SK-N-SH treated with all-trans-retinoic acid at 6 μM for 48 hours (cell line): ENCODE measurements around the gene HES4.
"Not testable (repeated sequence)": the region's sequence is repeated elsewhere in the genome, so short reads cannot be mapped to it uniquely, and the experiment has no call there.

ENCODE experiments used
- ATAC-seq: fragments of 200-7000 bp; cut with Tn5 transposase; 3 replicates; pipeline ENCODE4 v1.9.1; 2020; ENCODE audit warnings: mild to moderate bottlenecking, moderate library complexity
- ARNTL ChIP-seq: fragments of 450-650 bp; formaldehyde crosslinking; IDR thresholded peaks from 2 replicates; pipeline ENCODE4 v1.5.0; 2020; ENCODE audit warnings: low read depth, mild to moderate bottlenecking, moderate library complexity, borderline replicate concordance
- BACH2 ChIP-seq: fragments of 250-450 bp; sonication (Bioruptor Pico); IDR thresholded peaks from 2 replicates; pipeline ENCODE4 v1.9.0; 2021; ENCODE audit warnings: mild to moderate bottlenecking, borderline replicate concordance
- CSDC2 ChIP-seq: fragments of 250-450 bp; sonication (Bioruptor Pico); IDR thresholded peaks from 2 replicates; pipeline ENCODE4 v1.5.0; 2020; ENCODE audit warnings: mild to moderate bottlenecking, moderate library complexity
- ESRRG ChIP-seq: fragments of 250-450 bp; sonication (Bioruptor Pico); IDR thresholded peaks from 2 replicates; pipeline ENCODE4 v1.6.1; 2021; ENCODE audit warnings: mild to moderate bottlenecking
- GLIS3 ChIP-seq: fragments of 250-450 bp; sonication (Bioruptor Pico); IDR thresholded peaks from 2 replicates; pipeline ENCODE4 v1.5.0; 2020; ENCODE audit warnings: mild to moderate bottlenecking, moderate library complexity
- ISL1 ChIP-seq: fragments of 250-450 bp; sonication (Bioruptor Pico); IDR thresholded peaks from 2 replicates; pipeline ENCODE4 v2.1.2; 2022; ENCODE audit warnings: mild to moderate bottlenecking, moderate library complexity
- OSR1 ChIP-seq: fragments of 250-450 bp; sonication (Bioruptor Pico); IDR thresholded peaks from 2 replicates; pipeline ENCODE4 v1.8.0; 2022; ENCODE audit warnings: moderate library complexity, mild to moderate bottlenecking, inconsistent platforms
- PPARA ChIP-seq: fragments of 250-450 bp; sonication (Bioruptor Pico); IDR thresholded peaks from 2 replicates; pipeline ENCODE4 v1.5.0; 2020; ENCODE audit warnings: mild to moderate bottlenecking, borderline replicate concordance
- RARB ChIP-seq: fragments of 250-450 bp; sonication (Bioruptor Pico); IDR thresholded peaks from 2 replicates; pipeline ENCODE4 v1.8.0; 2021; ENCODE audit warnings: mild to moderate bottlenecking, moderate library complexity
- SNAI2 ChIP-seq: fragments of 250-450 bp; sonication (Bioruptor Pico); IDR thresholded peaks from 2 replicates; pipeline ENCODE4 v1.5.0; 2020; ENCODE audit warnings: mild to moderate bottlenecking, moderate library complexity
- TCF4 ChIP-seq: fragments of 250-450 bp; sonication (Bioruptor Pico); IDR thresholded peaks from 2 replicates; pipeline ENCODE4 v1.8.0; 2021; ENCODE audit warnings: mild to moderate bottlenecking, moderate library complexity, borderline replicate concordance
- TOX ChIP-seq: fragments of 250-450 bp; sonication (Bioruptor Pico); IDR thresholded peaks from 2 replicates; pipeline ENCODE4 v1.8.0; 2021; ENCODE audit warnings: mild to moderate bottlenecking, moderate library complexity, borderline replicate concordance
- ZC3H10 ChIP-seq: fragments of 250-450 bp; sonication (Bioruptor Pico); IDR thresholded peaks from 2 replicates; pipeline ENCODE4 v1.5.1; 2021; ENCODE audit warnings: mild to moderate bottlenecking, moderate library complexity
- ZFP3 ChIP-seq: fragments of 250-450 bp; sonication (Bioruptor Pico); IDR thresholded peaks from 2 replicates; pipeline ENCODE4 v1.5.0; 2020; ENCODE audit warnings: mild to moderate bottlenecking, moderate library complexity
- ZFP30 ChIP-seq: fragments of 450-650 bp; formaldehyde crosslinking; IDR thresholded peaks from 2 replicates; pipeline ENCODE4 v1.5.0; 2022; ENCODE audit warnings: mild to moderate bottlenecking, moderate library complexity
- ZNF565 ChIP-seq: fragments of 450-650 bp; formaldehyde crosslinking; conservative IDR thresholded peaks from 2 replicates; pipeline ENCODE4 v1.5.0; 2020; ENCODE audit warnings: low read depth, mild to moderate bottlenecking, moderate library complexity
- ZNF70 ChIP-seq: fragments of 450-650 bp; formaldehyde crosslinking; IDR thresholded peaks from 2 replicates; pipeline ENCODE4 v1.5.0; 2020; ENCODE audit warnings: mild to moderate bottlenecking, moderate library complexity
- TF ChIP-seq, protein P1 (sequence below): fragments of 250-450 bp; sonication (Bioruptor Pico); IDR thresholded peaks from 2 replicates; pipeline ENCODE4 v1.5.0; 2020; ENCODE audit warnings: mild to moderate bottlenecking, moderate library complexity
- TF ChIP-seq, protein P2 (sequence below): fragments of 250-450 bp; sonication (Bioruptor Pico); IDR thresholded peaks from 2 replicates; pipeline ENCODE4 v1.5.1; 2020; ENCODE audit warnings: low read depth, mild to moderate bottlenecking, moderate library complexity
- TF ChIP-seq, protein P3 (sequence below): fragments of 250-450 bp; sonication (Bioruptor Pico); IDR thresholded peaks from 2 replicates; pipeline ENCODE4 v1.5.1; 2021; ENCODE audit warnings: mild to moderate bottlenecking, moderate library complexity

HES4 gene

DNA sequence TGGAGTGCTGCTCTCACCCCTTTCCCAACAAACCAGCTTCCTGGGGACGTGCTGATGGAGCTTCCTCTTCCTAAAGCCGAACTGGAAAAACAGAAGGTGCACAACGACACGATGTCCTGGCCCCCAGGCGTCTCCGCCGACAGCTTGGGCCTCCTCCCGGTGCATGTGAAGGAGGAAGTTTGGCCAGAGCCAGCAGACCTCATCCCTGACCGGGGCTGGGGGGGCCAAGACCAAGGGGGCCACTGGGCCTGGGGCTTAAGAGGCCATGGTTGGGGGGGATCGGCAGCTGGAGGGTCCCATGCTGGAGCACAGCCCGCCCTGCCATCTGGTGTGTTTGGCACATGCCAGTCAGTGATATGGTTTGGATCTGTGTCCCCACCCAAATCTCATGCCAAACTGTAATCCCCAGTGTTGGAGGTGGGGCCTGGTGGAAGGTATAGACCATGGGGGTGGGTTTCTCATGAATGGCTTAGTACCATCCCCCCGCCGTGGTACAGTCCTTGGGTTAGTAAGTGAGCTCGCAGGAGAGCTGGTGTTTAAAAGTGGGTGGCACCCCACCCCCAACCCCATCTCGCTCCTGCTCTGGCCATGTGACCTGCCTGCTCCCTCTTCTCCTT is 6.4 kb downstream of the HES4 start:
- no peak for ATAC-seq
- no peak for TF ChIP-seq OSR1 (CRISPR knock-in tag)
- no peak for TF ChIP-seq ZNF565 (CRISPR knock-in tag)
- no peak for TF ChIP-seq ARNTL
- TF ChIP-seq ESRRG (CRISPR knock-in tag): no peak
- TF ChIP-seq, protein P1, sequence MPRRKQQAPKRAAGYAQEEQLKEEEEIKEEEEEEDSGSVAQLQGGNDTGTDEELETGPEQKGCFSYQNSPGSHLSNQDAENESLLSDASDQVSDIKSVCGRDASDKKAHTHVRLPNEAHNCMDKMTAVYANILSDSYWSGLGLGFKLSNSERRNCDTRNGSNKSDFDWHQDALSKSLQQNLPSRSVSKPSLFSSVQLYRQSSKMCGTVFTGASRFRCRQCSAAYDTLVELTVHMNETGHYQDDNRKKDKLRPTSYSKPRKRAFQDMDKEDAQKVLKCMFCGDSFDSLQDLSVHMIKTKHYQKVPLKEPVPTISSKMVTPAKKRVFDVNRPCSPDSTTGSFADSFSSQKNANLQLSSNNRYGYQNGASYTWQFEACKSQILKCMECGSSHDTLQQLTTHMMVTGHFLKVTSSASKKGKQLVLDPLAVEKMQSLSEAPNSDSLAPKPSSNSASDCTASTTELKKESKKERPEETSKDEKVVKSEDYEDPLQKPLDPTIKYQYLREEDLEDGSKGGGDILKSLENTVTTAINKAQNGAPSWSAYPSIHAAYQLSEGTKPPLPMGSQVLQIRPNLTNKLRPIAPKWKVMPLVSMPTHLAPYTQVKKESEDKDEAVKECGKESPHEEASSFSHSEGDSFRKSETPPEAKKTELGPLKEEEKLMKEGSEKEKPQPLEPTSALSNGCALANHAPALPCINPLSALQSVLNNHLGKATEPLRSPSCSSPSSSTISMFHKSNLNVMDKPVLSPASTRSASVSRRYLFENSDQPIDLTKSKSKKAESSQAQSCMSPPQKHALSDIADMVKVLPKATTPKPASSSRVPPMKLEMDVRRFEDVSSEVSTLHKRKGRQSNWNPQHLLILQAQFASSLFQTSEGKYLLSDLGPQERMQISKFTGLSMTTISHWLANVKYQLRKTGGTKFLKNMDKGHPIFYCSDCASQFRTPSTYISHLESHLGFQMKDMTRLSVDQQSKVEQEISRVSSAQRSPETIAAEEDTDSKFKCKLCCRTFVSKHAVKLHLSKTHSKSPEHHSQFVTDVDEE (CRISPR knock-in tag): no peak

DNA sequence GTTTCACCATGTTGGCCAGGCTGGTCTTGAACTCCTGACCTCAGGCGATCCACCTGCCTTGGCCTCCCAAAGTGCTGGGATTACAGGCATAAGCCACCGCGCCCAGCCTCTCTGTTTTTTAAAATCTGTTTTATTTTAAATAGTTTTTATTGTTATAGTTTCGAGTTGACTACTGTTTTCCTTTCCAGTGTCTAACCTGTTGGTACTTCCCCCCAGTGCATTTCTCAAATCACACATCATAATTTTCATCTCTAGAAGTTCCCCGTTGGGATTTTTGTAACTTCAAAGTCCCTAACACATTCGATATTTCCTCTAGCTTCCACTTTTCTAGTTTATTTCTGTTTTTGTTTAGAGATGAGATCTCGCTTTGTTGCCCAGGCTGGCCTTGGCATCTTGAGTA is 7.5 kb downstream of the HES4 start:
- TF ChIP-seq RARB (CRISPR knock-in tag): no peak
- no peak for TF ChIP-seq ZFP30
- no peak for TF ChIP-seq ARNTL
- no peak for TF ChIP-seq CSDC2 (CRISPR knock-in tag)
- no peak for TF ChIP-seq ZC3H10 (CRISPR knock-in tag)
- no peak for ATAC-seq

DNA sequence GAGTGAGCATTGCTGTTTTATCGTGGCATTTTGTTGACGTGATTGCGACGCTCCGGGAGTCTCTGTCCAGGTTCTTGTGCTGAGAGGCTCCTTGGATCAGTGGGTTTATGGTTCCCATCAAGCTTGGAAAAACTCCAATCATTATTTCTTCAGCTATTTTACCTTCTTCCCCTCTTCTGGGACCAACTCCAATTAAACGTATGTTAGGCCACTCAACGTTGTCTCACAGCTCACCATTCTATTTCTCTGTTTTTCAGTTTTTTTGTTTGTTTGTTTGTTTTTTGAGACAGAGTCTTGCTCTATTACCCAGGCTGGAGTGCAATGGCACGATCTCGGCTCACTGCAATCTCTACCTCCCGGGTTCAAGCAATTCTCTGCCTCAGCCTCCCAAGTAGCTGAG is 8.0 kb downstream of the HES4 start:
- no peak for ATAC-seq
- TF ChIP-seq RARB (CRISPR knock-in tag) (no peak), GLIS3 (CRISPR knock-in tag) (no peak), ZFP30 (no peak), TOX (CRISPR knock-in tag) (no peak), ZNF565 (CRISPR knock-in tag) (no peak), CSDC2 (CRISPR knock-in tag) (no peak), OSR1 (CRISPR knock-in tag) (no peak), ZFP3 (CRISPR knock-in tag) (no peak), ZNF70 (CRISPR knock-in tag) (no peak), ESRRG (CRISPR knock-in tag) (no peak), ARNTL (no peak), SNAI2 (CRISPR knock-in tag) (no peak), BACH2 (CRISPR knock-in tag) (no peak), ZC3H10 (CRISPR knock-in tag) (no peak), TCF4 (CRISPR knock-in tag) (no peak), PPARA (CRISPR knock-in tag) (no peak), ISL1 (CRISPR knock-in tag) (no peak)
- TF ChIP-seq, protein P2, sequence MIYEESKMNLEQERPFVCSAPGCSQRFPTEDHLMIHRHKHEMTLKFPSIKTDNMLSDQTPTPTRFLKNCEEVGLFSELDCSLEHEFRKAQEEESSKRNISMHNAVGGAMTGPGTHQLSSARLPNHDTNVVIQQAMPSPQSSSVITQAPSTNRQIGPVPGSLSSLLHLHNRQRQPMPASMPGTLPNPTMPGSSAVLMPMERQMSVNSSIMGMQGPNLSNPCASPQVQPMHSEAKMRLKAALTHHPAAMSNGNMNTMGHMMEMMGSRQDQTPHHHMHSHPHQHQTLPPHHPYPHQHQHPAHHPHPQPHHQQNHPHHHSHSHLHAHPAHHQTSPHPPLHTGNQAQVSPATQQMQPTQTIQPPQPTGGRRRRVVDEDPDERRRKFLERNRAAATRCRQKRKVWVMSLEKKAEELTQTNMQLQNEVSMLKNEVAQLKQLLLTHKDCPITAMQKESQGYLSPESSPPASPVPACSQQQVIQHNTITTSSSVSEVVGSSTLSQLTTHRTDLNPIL: no peak
- TF ChIP-seq, protein P3, sequence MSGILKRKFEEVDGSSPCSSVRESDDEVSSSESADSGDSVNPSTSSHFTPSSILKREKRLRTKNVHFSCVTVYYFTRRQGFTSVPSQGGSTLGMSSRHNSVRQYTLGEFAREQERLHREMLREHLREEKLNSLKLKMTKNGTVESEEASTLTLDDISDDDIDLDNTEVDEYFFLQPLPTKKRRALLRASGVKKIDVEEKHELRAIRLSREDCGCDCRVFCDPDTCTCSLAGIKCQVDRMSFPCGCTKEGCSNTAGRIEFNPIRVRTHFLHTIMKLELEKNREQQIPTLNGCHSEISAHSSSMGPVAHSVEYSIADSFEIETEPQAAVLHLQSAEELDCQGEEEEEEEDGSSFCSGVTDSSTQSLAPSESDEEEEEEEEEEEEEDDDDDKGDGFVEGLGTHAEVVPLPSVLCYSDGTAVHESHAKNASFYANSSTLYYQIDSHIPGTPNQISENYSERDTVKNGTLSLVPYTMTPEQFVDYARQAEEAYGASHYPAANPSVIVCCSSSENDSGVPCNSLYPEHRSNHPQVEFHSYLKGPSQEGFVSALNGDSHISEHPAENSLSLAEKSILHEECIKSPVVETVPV: no peak
- TF ChIP-seq, protein P1 (CRISPR knock-in tag): no peak

DNA sequence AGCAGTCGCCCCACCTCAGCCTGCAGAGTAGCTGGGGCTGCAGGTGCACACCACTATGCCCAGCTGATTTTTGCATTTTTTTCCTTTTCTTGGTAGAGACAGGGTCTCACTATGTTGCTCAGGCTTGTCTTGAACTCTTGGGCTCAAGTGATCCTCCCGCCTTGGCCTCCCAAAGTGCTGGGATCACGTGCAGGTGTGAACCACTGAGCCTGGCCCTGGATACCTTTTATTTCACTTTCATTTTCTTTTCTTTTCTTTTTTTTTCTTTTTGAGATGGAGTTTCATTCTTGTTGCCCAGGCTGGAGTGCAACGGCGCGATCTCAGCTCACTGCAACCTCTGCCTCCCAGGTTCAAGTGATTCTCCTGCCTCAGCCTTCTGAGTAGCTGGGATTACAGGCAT is 8.6 kb downstream of the HES4 start:
- ATAC-seq: not testable (repeated sequence)

DNA sequence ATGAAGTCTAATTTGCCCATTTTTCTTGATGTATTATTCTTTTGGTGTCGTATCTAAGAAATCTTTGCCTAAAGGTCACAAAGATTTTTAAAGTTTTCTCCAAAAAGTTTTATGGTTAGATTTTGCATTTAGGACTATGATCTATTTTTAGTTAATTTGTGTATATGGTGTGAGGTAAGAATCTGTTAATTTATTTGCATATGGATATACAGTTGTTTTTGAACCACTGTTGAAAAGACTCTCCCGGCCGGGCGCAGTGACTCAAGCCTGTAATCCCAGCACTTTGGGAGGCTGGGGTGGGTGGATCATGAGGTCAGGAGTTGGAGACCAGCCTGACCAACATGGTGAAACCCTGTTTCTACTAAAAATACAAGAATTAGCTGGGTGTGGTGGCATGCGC is 11.8 kb downstream of the HES4 start:
- not testable (repeated sequence) for ATAC-seq
